PFSK-1 (cell line): ENCODE data around the gene KCNK3.

ENCODE experiments used
- FOXP2 ChIP-seq: optimal IDR thresholded peaks from 2 replicates; pipeline ENCODE3; 2011; ENCODE audit warnings: borderline replicate concordance, control low read depth, inconsistent platforms; ENCODE audit not compliant: insufficient read depth; ENCODE audit errors: extremely low read length, extremely low read depth
- POLR2AphosphoS5 ChIP-seq: IDR thresholded peaks from 2 replicates; pipeline ENCODE4 v1.6.1; 2012; ENCODE audit warnings: low read depth, mild to moderate bottlenecking, control low read depth, low read length, moderate library complexity
- REST ChIP-seq, 2 experiments: IDR thresholded peaks; 2 replicates each; pipeline versions ENCODE4 v1.6.1 to v1.8.0; 2011 to 2012; ENCODE audit warnings: low read depth in 2 of 2, low read length in 2 of 2, control low read depth in 1 of 2, inconsistent platforms in 1 of 2, mild to moderate bottlenecking in 1 of 2, moderate library complexity in 1 of 2; ENCODE audit not compliant: insufficient read depth in 1 of 2
- SIN3A ChIP-seq: IDR thresholded peaks from 2 replicates; pipeline ENCODE4 v1.6.1; 2012; ENCODE audit warnings: mild to moderate bottlenecking, low read length, moderate library complexity, borderline replicate concordance; ENCODE audit not compliant: insufficient read depth
- TAF1 ChIP-seq: IDR thresholded peaks from 2 replicates; pipeline ENCODE4 v1.6.1; 2012; ENCODE audit warnings: low read length, control low read depth, borderline replicate concordance; ENCODE audit not compliant: insufficient read depth

GRCh38 chr2:26718949-26719686 lies 26.6 kb downstream of the KCNK3 start:
- TF ChIP-seq FOXP2 (no peak), TAF1 (no peak), POLR2AphosphoS5 (no peak), SIN3A (no peak), REST (IDR thresholded peaks at IDR 0.05; ENCODE audit: insufficient read depth in 1 of 2, low read depth in 2 of 2, low read length in 2 of 2) (no peak)
